GM19395 (cell line): ENCODE results near the gene DIP2C.

ENCODE experiments used
- ATAC-seq: cut with Tn5 transposase; IDR thresholded peaks from one replicate; pipeline ENCODE4 v1.9.1; 2021; ENCODE audit warnings: mild to moderate bottlenecking, moderate library complexity; ENCODE audit not compliant: unreplicated experiment

DIP2C gene

GRCh38 chr10:559767-560047 lies 129.8 kb downstream of the DIP2C start:
- no peak for ATAC-seq

- no peak for ATAC-seq
These were observed 130.3 kb downstream of the DIP2C start for GRCh38 chr10:558891-559766.

- ATAC-seq: no peak
These were observed 131.1 kb downstream of the DIP2C start for GRCh38 chr10:558364-558763.

- ATAC-seq: no peak
These were observed 131.6 kb downstream of the DIP2C start for GRCh38 chr10:557792-558328.

GRCh38 chr10:556971-557637 lies 132.4 kb downstream of the DIP2C start:
- ATAC-seq: no peak

GRCh38 chr10:555682-556350 lies 133.7 kb downstream of the DIP2C start:
- ATAC-seq: no peak

- ATAC-seq: no peak
These were observed 134.2 kb downstream of the DIP2C start for GRCh38 chr10:555281-555680.

GRCh38 chr10:554182-554848 lies 135.2 kb downstream of the DIP2C start:
- no peak for ATAC-seq

- ATAC-seq: no peak
These were observed 136.2 kb downstream of the DIP2C start for GRCh38 chr10:553233-553632.

GRCh38 chr10:552679-553078 lies 136.8 kb downstream of the DIP2C start:
- ATAC-seq: no peak

GRCh38 chr10:551373-552252 lies 137.9 kb downstream of the DIP2C start:
- ATAC-seq: no peak

- ATAC-seq: no peak
These were observed 138.6 kb downstream of the DIP2C start for GRCh38 chr10:550665-551372.

GRCh38 chr10:549391-549790 lies 140.1 kb downstream of the DIP2C start:
- no peak for ATAC-seq

GRCh38 chr10:548238-548901 lies 141.1 kb downstream of the DIP2C start:
- ATAC-seq: no peak

GRCh38 chr10:547591-548081 lies 141.8 kb downstream of the DIP2C start:
- ATAC-seq: no peak

GRCh38 chr10:546971-547590 lies 142.4 kb downstream of the DIP2C start:
- no peak for ATAC-seq

GRCh38 chr10:546451-546850 lies 143.0 kb downstream of the DIP2C start:
- ATAC-seq: no peak
